Skin of body (tissue), 2 donors: ENCODE data around the gene EZH1. TPM values are rescaled to one million over a fixed set of nuclear protein-coding genes. Genes with fewer than 3 reads are reported as not detected.

Source experiments
- DNase-seq: peaks from one replicate; lab custom pipeline; 2025; lab: John Stamatoyannopoulos, UW
- total RNA-seq: library from RNA; depleted of rRNA; stranded (reverse); fragments of >200 nt; gene quantifications from one replicate; pipeline ENCODE4 v1.2.3, GENCODE V29; 2014

Gene EZH1
- total RNA-seq, 1 donor from 2014 or later = 29.8 TPM

DNA sequence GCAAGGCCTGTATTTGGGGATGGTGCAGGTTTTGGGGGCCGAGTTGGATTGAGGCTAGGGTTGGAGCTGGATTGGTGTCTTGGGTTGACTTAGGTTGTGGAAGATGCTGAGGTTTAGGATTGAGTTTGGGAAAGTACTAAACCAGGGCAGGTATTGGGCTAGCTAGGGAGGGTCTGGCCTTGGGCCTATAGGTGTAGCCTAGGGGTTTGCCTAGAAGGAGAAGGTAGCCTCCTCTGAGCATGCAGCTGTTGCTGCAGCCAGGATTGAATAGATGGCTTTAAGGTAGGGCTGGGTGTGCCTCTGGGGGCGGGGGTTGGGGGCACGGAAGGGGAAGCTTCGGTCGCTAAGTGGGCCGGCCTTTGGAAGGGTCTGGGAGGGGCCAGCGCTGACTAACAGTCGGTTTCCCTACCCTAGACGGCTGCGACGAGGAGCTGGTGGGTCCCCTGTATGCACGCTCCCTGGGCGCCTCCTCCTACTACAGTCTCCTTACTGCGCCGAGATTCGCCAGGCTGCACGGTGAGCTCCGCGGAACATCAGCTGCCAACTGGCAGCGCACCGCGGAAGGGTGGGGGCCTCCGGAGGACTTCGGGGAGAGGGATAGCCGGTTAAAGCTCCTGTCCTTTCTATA, 61.3 kb downstream of the EZH1 start:
- DNase-seq = no peak

DNA sequence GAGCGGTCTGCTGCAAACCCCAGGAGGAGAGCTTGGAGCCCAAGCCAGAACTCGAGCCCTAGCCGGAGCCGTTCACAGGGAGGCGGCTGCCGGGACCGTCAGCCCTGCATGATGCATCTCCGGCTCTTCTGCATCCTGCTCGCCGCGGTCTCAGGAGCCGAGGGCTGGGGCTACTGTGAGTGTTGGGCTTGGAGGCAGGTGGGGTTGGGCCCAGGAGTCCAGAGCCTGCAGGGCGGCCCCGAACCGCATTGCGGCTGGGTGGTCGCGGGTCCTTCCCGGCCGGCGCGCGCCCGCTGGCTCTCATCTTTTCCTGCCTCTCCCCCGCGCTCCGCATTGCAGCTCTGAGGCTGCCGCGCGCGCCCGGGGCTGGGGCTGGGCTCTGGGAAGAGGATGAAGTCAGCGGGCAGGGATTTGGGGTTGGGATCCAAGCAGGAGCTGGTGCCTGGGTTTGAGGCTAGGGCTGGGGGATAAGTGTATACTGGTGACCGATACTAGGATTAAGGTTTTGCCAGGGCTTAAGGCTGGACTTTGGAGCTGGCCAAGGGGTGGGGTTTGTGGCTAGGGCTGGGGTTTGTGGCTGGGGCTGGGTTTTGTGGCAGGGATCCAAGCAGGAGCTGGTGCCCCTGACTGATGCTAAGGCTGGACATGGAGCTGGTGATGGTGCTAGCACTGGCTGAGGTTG, 62.0 kb downstream of the EZH1 start:
- peak; percentile 70 for DNase-seq

DNA sequence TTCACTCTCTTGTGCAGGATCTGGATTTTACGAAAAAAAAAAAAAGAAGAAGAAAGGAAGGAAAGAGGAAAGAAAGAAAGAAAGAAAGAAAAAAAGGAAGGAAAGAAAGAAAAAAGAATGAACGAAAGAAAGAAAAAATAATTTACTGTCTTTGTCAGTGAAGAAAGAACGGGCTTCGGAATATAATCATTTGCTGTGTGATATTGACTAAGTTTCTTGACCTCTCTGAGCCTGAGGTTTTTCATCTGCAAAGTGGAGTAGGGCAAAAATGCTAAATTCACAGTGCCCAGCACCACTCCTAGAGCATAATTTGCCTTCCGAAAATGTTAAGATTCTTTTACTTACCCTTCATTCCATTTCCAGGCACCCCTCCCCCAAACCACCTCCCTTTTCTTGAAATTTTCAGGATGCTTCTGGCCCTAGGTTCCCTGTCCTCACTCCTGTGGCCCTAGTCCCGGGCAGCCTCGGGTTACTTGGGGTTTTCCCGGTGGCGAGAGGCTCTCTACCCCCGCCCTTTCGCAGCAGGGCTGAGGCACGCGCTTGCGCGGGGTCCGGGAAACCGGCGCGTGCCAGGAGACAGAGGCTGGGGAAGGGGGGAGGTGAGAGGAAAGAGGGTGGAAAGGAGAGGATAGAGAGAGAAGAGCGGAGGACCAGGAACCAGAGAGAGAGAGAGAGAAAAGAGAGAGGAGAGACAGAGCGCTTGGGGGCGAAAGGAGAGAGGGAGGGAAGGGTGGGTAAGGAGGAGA, 62.7 kb downstream of the EZH1 start, which contains the start of gene CNTNAP1:
TSS of gene CNTNAP1 (plus strand) at position 556 of the 746 bp plus-strand sequence. CDS start 299 bp downstream, outside the sequence.
- DNase-seq = peak; percentile 70

DNA sequence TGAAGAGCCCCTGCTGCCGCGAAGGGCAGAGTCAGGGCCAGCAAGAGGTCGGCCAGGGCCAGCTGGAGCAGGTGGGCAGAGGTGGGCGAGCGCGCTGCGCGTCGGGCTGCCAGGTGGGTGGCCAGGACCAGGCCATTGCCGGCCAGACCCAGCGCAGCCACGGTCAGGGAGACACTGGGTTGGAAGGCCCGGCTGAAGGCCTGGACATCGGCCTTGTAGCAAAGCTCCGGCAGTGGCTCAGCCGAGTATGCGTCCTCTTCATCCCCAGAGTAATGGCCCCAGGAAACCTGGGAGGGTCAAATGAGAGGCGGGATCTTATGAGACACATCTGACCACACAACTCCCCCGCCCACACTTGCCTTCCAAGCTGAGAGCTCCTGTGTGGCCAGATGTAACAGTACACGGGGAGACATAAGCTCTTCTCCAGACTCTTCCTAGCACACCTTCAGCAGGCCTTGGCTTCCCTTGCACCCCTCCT, 64.5 kb downstream of the EZH1 start:
- DNase-seq = no peak

DNA sequence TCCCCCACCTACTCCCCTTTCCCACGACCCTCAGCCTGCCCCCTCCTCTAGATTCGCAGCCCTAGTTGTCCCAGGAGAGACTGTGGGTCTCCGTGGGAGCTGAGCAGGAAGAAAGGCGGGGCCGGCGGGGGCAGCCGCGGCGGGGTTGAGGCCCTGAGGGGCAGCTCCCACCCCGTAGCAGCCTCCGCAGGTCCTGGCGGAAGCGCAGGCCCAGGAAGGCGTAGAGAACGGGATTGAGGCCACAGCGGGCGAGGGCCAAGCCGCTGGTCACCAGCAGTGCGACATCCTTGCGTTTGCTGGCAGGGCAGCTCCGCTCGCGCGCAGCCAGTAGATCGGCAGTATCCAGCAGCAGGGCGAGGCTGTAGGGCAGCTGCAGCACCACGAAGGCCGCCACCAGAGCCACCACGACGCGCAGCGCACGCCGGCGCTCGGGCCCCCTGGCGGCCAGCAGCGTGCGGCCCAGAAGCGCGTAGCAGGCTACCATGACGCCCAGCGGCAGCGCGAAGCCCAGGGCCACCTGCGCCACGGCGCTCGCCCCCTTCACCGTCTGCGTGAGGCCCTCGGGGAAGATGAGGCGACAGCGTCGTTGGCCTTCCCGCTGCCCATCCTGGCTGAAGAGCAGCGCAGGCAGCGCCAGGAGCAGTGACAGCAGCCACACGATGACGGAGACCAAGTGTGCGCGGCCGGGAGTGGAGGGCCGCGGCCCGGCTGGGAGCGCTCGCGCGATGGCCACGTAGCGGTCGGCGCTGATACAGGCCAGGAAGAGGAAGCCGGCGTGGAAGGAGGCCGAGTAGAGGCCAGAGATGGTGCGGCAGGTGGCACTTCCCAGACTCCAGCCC, 65.1 kb downstream of the EZH1 start:
- peak; percentile 69 for DNase-seq

DNA sequence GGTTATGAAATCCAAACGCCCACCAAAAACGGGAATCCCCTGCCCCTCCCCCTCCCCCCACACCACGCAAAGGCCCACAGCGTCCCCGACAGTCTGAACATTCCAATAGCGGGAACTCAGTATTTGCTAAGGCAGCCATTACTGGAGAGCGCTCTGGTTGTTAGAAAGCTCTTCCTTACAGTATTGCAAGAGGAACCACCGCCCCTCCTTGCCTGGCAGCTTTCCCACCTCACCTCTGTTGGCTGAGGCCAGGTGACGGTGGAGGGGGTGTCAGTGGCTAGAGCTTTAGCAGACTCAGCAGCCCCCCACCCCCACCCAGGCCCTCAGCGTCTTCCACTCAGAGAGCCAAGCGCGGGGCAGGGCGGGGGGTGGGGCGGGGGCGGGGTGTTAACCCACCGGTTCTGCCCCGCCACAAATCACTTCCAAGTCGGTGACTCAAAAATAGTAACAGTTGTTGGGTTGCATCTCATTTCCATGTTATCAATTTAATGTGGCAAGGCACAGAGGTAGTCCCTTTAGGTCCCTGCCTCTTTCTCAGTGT, 65.8 kb downstream of the EZH1 start:
- DNase-seq = peak; percentile 62

DNA sequence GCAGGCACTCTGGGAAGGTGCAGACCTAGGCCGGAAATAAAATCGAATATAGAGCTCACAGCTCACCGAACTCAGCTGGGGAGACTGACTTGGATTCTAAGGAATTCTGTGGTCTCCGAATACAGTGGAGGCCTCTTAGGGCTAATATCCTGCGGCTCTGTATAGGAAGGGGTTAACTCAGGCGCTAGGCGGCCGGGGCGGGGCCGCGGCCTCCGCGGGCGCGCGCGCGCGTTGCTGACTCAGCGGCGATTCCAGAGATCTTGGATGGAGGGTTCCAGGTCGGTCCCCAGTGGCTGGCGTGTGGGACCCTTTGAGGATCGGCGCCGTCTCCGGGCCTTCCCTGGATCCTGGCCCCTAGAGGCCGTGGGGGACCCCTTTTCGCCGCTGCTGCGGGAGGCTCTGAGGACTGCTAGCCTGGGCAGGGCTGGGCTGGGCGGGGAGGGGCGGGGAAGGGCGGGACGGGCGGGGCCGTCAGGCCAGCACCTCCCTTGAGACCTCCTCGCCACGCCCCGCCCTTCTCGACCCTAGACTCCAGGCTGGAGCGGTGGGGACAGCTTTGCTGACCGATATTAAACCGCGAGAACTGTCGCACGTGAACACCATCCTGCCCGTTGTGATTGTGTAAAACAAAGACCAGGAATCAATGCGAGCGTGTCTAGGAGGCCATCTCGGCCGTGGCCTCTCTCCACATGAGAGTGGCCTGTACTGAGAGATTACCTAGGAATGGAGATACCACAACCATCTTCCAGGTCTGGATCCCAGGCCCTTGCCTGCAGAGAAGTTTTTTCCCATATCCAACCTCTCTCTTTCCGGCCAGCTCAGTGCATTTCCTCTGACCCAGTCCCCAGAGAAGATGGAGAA, 66.7 kb downstream of the EZH1 start:
- DNase-seq = peak; percentile 75

DNA sequence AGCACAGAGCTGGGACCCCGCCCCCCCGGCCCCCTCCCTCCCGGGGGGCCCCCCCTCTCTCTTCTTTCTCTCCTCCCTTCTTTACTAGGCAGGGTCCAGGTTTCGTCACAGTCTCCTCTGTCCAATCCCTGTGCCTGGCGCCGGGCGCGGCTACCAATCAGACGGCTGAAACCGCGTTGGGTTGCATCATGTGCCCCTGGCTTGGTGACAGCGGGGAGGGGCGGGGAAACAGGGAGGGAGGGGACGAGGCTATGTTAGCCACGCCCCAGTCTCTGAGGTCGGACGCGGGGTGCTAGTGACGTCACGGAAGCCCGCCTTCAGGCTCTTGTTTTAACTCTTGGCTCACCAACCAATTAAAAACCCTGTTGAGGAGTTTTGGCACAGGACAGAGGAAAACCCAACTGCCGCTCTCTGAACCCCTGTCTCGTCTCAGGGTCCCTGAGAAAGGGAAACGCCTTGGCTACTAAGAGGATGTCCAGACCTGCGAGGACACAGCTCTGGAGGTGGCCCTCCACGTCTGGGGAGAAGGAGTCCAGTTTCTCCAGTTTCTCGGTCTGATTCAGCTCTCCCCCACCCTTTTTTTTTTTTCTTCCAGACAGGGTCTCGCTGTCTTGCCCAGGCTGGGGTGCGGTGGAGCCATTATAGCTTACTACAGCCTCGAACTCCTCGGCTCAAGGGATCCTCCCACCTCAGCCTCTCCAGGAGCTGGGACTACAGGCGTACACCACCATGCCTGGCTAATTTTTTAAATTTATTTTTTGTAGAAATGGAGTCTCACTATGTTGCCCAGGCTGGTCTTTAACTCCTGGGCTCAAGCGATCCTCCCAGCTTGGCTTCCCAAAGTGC, 67.6 kb downstream of the EZH1 start:
- peak; percentile 100 for DNase-seq

DNA sequence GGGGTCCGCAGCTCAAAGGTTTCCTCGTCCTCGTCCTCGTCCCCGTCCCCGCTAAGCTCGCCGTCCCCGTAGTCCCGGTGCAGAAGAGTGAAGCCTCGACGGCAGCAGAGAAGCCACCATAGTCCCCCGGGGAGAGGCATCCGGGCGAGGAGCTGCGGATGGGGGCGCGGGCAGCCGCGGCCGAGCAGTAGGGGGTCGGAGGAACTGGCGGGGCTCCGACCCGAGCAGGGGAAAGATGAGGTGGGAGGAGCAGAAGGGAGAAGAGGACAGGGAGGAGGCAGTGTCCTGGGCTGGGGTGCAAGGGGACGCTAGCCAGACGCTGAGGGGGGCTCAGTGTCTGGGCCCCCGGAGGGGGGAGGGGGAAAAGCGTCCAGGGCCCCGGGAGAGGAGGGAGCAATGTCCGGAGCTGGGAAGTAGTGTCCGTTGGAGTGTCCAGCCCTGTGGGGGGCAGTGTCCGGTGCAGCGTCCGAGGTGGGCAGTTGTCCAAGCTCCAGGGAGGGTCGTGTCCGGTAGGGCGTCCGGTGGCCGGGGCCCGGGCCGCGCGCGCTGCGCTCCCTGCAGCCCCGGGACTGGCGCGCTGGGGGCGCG, 68.3 kb downstream of the EZH1 start, which contains the start of gene PLEKHH3:
TSS of gene PLEKHH3 (minus strand) at position 571 of the 588 bp plus-strand sequence. CDS start at position 140, 431 bp downstream.
- no peak for DNase-seq

DNA sequence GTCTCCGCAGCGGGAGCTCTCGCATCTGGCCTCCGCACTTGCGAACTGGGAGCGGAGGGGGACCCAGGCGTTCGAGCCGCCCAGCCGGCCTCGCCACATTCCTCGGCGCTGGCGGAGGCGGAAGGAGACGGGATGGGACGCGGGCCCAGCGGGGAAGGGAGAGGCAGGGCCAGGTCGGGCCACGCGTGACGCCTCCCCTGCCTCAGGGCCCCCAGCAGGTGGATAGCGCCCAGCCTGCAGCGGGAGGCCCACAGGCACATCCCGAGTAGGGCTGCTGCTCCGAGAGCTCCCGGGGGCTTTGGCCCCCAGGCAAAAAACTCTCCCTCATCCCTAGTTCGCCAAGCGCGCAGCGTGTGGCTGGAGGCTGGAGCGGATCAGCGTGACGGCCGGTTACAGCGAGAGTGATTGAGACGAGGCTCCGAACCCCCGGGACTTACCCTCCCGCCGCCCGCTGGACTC, 68.8 kb downstream of the EZH1 start:
- no peak for DNase-seq

DNA sequence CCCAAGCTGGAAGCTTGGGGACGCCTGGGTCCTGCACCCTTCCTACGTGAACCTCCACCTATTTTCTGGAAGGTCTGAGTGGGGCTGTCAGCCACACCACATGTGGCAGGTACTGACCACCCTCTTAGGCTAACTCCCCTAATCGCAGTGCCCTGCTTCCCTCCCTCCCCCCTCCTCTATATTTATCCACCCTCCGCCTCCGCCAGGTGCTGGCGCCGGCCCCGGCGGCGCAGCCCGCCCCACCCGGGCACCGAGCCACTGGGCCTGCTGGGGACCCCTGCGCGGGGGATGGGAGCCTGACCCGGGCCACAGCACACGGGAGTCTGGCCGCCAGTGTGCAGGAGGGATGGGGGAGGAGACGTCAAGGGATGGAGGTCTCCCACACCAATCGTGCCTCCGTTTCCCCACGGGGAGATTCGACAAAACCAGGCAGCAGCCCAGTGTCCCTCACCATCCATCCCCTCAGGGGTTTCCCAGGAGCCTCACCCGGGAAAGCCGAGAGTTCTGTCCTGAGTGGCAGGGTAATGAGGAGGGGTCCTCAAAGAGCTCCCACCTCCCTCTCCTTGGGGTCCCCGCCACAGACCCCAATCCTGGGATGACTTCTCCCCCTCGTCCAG, 69.4 kb downstream of the EZH1 start:
- no peak for DNase-seq

DNA sequence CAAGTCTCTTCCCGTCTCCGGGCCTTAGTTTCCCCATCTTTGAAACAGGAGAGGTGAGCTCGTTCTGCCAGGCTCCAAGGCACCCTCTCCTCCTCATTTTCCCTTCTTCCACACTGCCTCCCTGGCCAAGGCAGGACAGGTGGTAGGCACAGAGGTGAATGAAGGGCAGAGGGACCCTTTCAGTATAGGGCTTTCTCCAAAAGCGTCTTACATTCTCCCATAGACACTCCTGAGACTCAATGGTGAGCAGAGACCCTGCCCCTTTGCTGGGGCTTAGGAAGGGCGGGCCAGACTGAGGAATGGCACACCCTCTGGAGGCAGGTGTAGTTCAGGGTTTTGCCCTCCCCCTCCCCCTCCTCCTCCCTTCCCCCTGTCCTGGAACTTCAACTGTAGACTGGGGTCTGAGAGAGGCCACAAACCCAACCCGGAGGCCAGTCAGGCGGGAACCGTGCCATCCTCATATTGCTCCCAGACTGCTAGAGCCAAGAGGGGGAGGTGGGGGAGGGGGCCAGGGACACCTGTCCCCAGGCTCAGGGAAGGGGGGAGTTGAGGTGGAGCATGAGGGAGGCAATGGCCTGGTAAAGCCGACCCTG, 70.0 kb downstream of the EZH1 start:
- DNase-seq = no peak

DNA sequence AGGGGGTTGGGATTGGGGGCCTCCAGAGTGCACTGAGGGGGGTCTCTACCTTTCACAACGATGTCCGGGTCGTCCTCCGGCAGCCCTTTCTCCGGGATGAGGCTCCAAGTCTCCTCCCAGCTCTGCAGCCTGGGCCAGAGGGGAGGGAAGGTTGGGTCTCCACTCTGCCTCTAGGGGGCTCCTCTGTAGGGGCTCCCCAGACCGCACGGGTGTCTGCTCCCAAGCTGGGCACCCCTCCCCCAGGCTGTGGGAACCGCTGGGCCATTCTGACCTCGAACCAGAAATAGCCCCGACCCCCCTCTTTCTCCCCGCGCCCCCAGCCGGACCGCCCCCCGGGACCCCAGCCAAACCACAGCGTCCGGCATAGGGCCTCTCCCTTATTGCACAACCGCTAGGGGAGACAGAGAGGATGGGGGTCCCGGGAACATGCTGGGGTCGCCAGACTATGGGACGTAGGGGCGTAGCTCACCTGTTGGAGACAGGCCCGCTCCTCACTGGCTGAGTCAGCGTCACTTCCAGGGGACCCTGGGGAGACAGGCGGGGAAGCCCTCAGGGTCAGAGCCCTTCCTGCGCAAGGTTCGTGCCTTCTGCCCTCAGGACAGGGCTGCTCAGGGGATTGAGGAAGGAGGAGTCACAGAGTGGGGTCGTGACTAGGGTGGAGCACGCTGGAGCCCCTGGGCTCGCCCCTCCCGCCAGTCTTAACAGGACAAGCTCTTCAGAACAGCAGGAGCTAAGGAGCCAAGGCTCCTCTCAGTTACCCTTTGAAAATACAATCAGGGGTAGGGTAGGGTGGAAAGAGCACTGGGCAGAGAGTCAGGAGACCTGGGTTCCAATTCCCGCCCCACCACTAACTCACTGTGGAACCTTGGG, 70.7 kb downstream of the EZH1 start:
- no peak for DNase-seq

DNA sequence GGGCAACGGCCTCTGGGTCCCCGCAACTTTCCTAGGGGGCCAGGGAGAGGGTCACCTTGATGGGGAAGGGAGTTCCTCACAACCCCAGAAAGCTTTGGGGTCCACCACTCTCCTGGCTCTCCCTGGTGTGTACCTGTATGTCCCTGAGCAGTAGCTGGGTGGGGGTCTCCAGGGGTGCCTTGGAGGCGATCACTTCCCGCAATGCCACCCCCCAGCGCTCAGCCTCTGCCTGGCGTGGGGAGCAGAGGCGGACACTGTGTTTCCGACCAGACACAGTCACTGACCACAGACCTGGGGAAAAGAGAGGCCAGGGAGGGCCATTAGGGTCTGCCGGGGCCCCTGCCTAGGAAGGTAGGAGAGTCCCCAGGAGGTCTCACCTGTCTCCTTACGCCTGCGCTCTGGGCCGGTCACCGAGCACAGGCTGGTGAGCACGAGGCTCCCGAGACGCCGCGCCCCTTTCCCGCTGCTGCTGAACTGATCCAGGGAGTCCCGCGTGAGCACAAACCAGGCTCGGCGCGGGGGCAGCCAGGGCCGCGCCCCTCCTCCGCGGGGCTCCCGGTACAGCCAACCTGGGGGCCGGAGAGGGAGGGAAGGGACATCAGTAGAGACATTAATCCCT, 71.5 kb downstream of the EZH1 start:
- DNase-seq = no peak

DNA sequence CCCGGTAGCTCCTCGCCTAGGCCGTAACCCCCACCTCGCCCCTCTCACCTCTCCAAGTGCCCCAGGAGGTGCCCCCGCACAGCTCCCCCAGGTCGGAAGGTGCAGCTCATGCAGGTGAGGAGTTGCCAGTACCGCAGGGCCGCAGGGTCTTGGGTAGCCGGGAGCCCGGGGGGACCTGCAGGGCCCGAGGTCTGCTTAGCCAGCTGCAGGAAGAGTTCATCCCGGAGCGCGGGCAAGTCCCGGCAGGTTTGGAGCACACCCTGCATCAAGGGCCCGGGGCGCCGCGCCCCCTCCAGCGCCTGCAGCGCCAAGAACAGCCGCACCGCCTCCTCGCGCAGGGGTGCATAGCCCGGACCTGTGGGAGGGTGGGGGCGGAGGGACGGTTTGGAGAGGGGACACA, 72.8 kb downstream of the EZH1 start:
- DNase-seq = no peak
